OCI-M1 (cell line): ENCODE measurements around the gene TEDC1.

Experiments used
- DNase-seq: peaks from one replicate; lab custom pipeline; 2025; lab: John Stamatoyannopoulos, UW

TEDC1 gene

GRCh38 chr14:105525861-105526775, 35.1 kb downstream of the TEDC1 start, which contains the start of gene TMEM121:
Gene TMEM121 (plus strand): TSS chr14:105526583. CDS start chr14:105528835, 2,252 bp downstream.
- DNase-seq = no peak

- DNase-seq = no peak
Measured at GRCh38 chr14:105526776-105527380, 35.8 kb downstream of the TEDC1 start.

GRCh38 chr14:105527381-105527825, 36.4 kb downstream of the TEDC1 start:
- DNase-seq = no peak

GRCh38 chr14:105527826-105528585, 37.0 kb downstream of the TEDC1 start:
- DNase-seq = peak; percentile 71

- DNase-seq = no peak
Measured at GRCh38 chr14:105528586-105529318, 37.7 kb downstream of the TEDC1 start.

- DNase-seq = no peak
Measured at GRCh38 chr14:105529319-105529568, 38.2 kb downstream of the TEDC1 start.

- DNase-seq = no peak
Measured at GRCh38 chr14:105529569-105530284, 38.7 kb downstream of the TEDC1 start.

- no peak for DNase-seq
Measured at GRCh38 chr14:105530285-105531087, 39.4 kb downstream of the TEDC1 start.

- no peak for DNase-seq
Measured at GRCh38 chr14:105531088-105531893, 40.2 kb downstream of the TEDC1 start.

GRCh38 chr14:105531894-105532623, 41.0 kb downstream of the TEDC1 start:
- no peak for DNase-seq

- peak; percentile 2 for DNase-seq
Measured at GRCh38 chr14:105532735-105533141, 41.7 kb downstream of the TEDC1 start.

- DNase-seq = no peak
Measured at GRCh38 chr14:105533391-105533790, 42.3 kb downstream of the TEDC1 start.

- DNase-seq = no peak
Measured at GRCh38 chr14:105533811-105534498, 42.9 kb downstream of the TEDC1 start.

- no peak for DNase-seq
Measured at GRCh38 chr14:105534586-105534985, 43.5 kb downstream of the TEDC1 start.

- DNase-seq = no peak
Measured at GRCh38 chr14:105536051-105536450, 45.0 kb downstream of the TEDC1 start.

GRCh38 chr14:105536691-105537579, 45.9 kb downstream of the TEDC1 start:
- no peak for DNase-seq
